Measurements from ENCODE around the gene PDE4D.

- TF ChIP-seq YY1 (IDR thresholded peaks at IDR 0.05; ENCODE audit: insufficient read depth, insufficient read length): no peak
- TF ChIP-seq ZNF274 (IDR thresholded peaks at IDR 0.05; ENCODE audit: low read depth, low read length): no peak
- no peak for TF ChIP-seq SUZ12 (IDR thresholded peaks at IDR 0.05; ENCODE audit: extremely low read depth, insufficient read depth, insufficient read length)
These were observed 161.7 kb downstream of the PDE4D start for GRCh38 chr5:59731809-59732208.

All from NT2/D1 (cell line).